Prostate gland (tissue), 2 donors: Measurements from ENCODE around the gene SBF1. TPM values are rescaled to one million over a fixed set of nuclear protein-coding genes. Genes with fewer than 3 reads are reported as not detected.

Experiments used
- DNase-seq: peaks from one replicate; pipeline ENCODE4 v3.0.0-alpha.2; 2019; ENCODE audit warnings: low spot score
- H3K27ac ChIP-seq, 2 donors: fragments of 200-600 bp; sonication (generic); 2 replicates each; pipeline ENCODE4 v1.5.1; 2017 to 2019
- H3K27me3 ChIP-seq: fragments of 200-600 bp; sonication (generic); replicated peaks from 2 replicates; pipeline ENCODE4 v1.5.1; 2019; ENCODE audit not compliant: insufficient read depth
- H3K36me3 ChIP-seq, 2 donors: fragments of 200-600 bp; sonication (generic); 1 replicate in 1 of 2; 2 replicates in 1 of 2; pipeline versions ENCODE4 v1.5.1 to v1.8.1; 2017 to 2019
- H3K4me1 ChIP-seq: fragments of 200-600 bp; sonication (generic); replicated peaks from 2 replicates; pipeline ENCODE4 v1.5.1; 2019
- H3K4me3 ChIP-seq, 2 donors: fragments of 200-600 bp; sonication (generic); 2 replicates each; pipeline ENCODE4 v1.5.1; 2017 to 2019
- H3K9me3 ChIP-seq: fragments of 200-600 bp; sonication (generic); 2 replicates; pipeline ENCODE4 v1.5.1; 2017
- POLR2A ChIP-seq: fragments of 450-650 bp; IDR thresholded peaks from one replicate; pipeline ENCODE4 v1.6.1; 2016; ENCODE audit warnings: antibody characterized with exemption, mild to moderate bottlenecking
- POLR2AphosphoS5 ChIP-seq: sonication (generic); formaldehyde crosslinking; IDR thresholded peaks from one replicate; pipeline ENCODE4 v1.6.1; 2017; ENCODE audit warnings: antibody characterized with exemption
- WGBS: methylation state at CpG from one replicate; pipeline ENCODE4 v1.1.5; 2018; 5-methylcytosine and 5-hydroxymethylcytosine counted together
- intact Hi-C: fragments of 100-400 bp; cut with DNase I; formaldehyde crosslinking; loops from one replicate; pipeline ENCODE4 v1.14.2; 2022
- total RNA-seq, 2 donors: library from RNA; depleted of rRNA; stranded (reverse); fragments of >200 nt; gene quantifications; one replicate each; pipeline ENCODE4 v1.1.0, GENCODE V29; 2016
- TF ChIP-seq, protein P1 (sequence below), 4 experiments: fragments of 200-600 bp in 2 of 4; fragments of 450-650 bp in 2 of 4; sonication (generic) in 2 of 4; IDR thresholded peaks; 1 replicate in 3 of 4; 2 replicates in 1 of 4; pipeline ENCODE4 v1.5.1; 2016 to 2019; ENCODE audit warnings: antibody characterized with exemption in 4 of 4, mild to moderate bottlenecking in 2 of 4, moderate library complexity in 2 of 4

SBF1 gene
- total RNA-seq, 2 donors from 2014 or later, result 44.9 to 144 TPM

DNA sequence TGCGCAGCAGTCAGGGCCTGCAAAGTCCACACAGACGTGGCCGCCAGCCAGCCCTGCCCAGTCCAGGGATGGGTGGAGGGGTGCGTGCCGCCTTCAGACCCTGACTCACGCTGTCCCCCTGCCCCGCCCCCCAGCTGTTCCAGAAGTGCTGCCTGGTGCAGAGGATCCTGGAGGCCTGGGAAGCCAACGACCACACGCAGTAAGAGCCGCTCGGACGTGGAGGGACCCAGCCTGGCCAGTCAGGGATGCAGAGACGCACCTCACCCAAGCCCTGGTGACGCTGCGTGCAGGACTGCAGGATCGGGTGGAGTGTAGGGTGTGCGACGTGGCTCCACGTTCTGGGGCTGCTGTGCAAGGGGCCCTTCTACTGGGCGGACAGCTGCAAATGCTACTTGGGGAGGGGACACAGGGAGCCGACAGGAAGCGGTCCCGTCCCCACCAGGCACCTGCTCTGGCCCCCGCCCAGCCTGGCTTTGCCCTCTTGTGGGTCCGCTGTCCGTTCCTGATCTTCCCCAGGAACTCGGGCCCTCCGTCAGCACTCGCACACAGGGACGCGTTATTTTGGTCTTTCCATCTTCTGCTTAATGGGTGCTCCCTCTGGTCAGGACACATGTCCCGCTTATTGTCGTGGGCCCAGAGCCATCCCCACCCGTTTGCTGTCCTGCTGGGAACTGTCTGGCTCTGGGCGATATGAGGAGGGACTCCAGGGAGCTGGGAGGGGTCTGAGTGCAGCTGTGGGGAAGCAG is 42.5 kb downstream of the SBF1 start:
- Histone ChIP-seq H3K4me3 (no peak overlapping the region), H3K4me1 (no peaks in the 10 kb centered on the region), H3K9me3 (no peaks in the 10 kb centered on the region), H3K27ac (no peak overlapping the region), H3K27me3 (no peaks in the 10 kb centered on the region), H3K36me3 (peaks cover 8 to 27% of the 10 kb centered on the region in 2 donors)
- DNase-seq, result no peak
- TF ChIP-seq POLR2A, result no peak
- TF ChIP-seq POLR2AphosphoS5, result no peak
- TF ChIP-seq, protein P1, sequence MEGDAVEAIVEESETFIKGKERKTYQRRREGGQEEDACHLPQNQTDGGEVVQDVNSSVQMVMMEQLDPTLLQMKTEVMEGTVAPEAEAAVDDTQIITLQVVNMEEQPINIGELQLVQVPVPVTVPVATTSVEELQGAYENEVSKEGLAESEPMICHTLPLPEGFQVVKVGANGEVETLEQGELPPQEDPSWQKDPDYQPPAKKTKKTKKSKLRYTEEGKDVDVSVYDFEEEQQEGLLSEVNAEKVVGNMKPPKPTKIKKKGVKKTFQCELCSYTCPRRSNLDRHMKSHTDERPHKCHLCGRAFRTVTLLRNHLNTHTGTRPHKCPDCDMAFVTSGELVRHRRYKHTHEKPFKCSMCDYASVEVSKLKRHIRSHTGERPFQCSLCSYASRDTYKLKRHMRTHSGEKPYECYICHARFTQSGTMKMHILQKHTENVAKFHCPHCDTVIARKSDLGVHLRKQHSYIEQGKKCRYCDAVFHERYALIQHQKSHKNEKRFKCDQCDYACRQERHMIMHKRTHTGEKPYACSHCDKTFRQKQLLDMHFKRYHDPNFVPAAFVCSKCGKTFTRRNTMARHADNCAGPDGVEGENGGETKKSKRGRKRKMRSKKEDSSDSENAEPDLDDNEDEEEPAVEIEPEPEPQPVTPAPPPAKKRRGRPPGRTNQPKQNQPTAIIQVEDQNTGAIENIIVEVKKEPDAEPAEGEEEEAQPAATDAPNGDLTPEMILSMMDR (IDR thresholded peaks at IDR 0.05), result no peak
- intact Hi-C loops, result no loop called here
- 91% methylated on average over 35 of the region's 35 CpGs for WGBS

DNA sequence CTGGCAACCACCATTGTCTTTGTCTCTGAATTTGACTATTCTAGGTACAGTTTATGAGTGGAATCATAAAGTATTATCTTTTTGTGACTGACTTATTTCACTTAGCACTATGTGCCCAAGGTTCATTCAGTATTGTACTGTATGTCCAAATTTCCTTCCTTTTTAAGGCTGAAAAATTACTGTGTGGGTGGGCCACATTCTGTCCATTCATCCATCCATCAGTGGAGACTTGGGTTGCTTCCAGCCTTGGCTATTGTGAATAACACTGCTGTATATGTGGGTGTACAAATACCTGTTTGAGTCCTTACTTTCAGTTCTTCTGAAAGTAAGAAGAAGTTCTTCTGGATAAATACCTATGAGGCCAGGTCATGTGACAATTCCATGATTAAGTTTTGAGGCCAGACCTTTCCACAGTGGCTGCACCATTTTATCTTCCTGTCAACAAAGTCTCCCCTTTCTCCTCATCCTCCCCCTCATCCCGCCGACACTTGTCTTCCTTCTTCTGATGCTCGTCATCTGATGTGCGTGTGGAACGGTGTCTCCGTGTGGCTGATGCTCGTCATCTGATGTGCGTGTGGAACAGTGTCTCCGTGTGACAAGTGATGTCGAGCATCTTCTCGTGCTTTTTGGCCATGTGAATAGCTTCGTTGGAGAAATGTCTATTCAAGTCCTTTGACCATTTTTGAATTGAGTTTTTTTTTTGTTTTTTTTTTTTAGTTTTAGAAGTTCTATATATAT is 49.5 kb downstream of the SBF1 start:
- Histone ChIP-seq H3K27me3 (no peaks in the 10 kb centered on the region), H3K36me3 (peaks cover 15 to 21% of the 10 kb centered on the region in 2 donors), H3K27ac (no peak overlapping the region), H3K9me3 (no peaks in the 10 kb centered on the region), H3K4me1 (no peaks in the 10 kb centered on the region), H3K4me3 (no peak overlapping the region)
- WGBS, result 95% methylated on average over 12 of the region's 12 CpGs
- intact Hi-C loops, result no loop called here
- TF ChIP-seq, protein P1 (IDR thresholded peaks at IDR 0.05), result no peak
- no peak for TF ChIP-seq POLR2A
- TF ChIP-seq POLR2AphosphoS5, result no peak
- DNase-seq, result no peak

DNA sequence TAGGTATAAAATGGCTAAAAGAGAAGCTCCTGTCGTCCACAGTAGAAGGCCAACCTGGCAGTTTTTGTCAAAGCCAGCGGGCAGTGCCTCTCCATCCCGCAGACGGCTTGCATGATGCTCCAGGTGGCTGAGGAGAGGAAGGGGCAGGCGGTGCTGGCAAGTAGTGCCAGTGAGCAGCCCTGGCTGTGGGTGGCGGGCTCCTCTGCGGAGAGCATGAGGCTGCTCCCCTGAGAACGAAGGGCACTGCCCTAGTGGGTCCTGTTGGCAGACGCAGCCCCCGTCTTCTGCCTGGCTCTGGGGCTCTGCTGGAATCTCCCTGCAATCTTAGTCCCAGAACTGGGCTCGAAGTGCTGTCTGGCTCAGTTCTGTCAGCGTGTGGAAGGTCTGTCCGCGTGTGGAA is 50.9 kb downstream of the SBF1 start:
- no peak overlapping the region for H3K4me3 ChIP-seq
- H3K27ac ChIP-seq, result no peak overlapping the region
- TF ChIP-seq, protein P1 (IDR thresholded peaks at IDR 0.05), result no peak
- TF ChIP-seq POLR2AphosphoS5 (no peak), POLR2A (no peak)
- no peak for DNase-seq
- peaks cover 19 to 27% of the 10 kb centered on the region in 2 donors for H3K36me3 ChIP-seq
- no peaks in the 10 kb centered on the region for H3K27me3 ChIP-seq
- intact Hi-C loops, result no loop called here
- H3K9me3 ChIP-seq, result no peaks in the 10 kb centered on the region
- H3K4me1 ChIP-seq, result no peaks in the 10 kb centered on the region
- 96% methylated on average over 14 of the region's 14 CpGs for WGBS

DNA sequence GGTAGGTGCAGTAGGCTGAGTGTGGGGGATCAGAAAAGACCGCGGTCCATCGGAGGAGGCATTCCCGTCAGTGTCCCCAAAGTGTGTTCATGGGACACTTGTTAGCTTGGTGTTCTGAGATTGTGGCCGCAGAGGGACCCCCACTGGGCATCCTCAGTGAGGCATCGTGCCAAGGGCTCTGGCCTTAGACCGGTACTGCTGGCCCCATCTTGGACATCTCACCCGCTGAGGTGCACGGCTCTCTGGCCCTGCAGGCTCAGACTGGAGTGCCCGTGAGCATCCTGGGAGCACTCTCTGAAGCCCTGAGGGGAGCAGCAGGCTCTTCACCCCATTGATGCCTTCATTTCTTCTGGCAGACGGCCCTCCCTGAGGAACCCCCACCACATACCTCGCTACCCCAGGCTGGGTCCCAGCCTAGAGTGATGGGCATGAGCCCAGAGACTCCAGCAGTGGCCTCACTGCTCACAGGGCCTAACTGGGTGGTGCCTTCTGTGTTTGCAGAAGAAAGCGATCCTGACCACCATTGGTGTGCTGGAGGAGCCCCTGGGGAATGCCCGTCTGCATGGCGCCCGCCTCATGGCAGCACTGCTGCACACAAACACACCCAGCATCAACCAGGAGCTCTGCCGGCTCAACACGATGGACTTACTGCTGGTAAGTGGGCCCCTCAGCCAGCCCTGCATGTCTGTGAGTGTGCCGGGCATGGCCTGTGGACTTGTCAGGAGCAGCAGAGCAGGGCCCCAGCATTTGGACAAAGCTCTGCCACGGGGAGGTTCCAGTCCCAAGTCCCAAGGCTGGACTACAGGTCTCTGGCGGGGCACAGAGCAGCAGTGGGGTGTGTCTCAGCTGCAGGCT is 51.6 kb downstream of the SBF1 start:
- H3K4me1 ChIP-seq, result no peaks in the 10 kb centered on the region
- H3K27ac ChIP-seq, result no peak overlapping the region
- intact Hi-C loops, result no loop called here
- peaks cover 19 to 27% of the 10 kb centered on the region in 2 donors for H3K36me3 ChIP-seq
- no peak for DNase-seq
- no peaks in the 10 kb centered on the region for H3K27me3 ChIP-seq
- no peak for TF ChIP-seq POLR2AphosphoS5
- no peak for TF ChIP-seq POLR2A
- TF ChIP-seq, protein P1 (IDR thresholded peaks at IDR 0.05), result no peak
- H3K9me3 ChIP-seq, result no peaks in the 10 kb centered on the region
- no peak overlapping the region for H3K4me3 ChIP-seq
- WGBS, result 89% methylated on average over 20 of the region's 21 CpGs
